Measurements from ENCODE around the gene MUC7. TPM values are rescaled to one million over a fixed set of nuclear protein-coding genes. Genes with fewer than 3 reads are reported as not detected.
"Not testable (repeated sequence)": the region's sequence is repeated elsewhere in the genome, so short reads cannot be mapped to it uniquely, and the experiment has no call there.

MUC7 gene
- total RNA-seq (2014; rRNA removed; shearing (Covaris generic)) = not detected in 2 replicates

- DNase-seq (ENCODE audit: low read depth) = no peak
These were observed at the start of gene MUC7 for GRCh38 chr4:70471897-70472296. MUC7 (plus strand) TSS chr4:70472197; CDS start chr4:70474022, 1,825 bp downstream.

- no peak for DNase-seq (ENCODE audit: low read depth)
These were observed 46.7 kb upstream of the MUC7 start for GRCh38 chr4:70425306-70425705.

GRCh38 chr4:70426789-70427188, 45.2 kb upstream of the MUC7 start:
- no peak for DNase-seq (ENCODE audit: low read depth)

GRCh38 chr4:70437197-70437596, 34.8 kb upstream of the MUC7 start:
- no peak for DNase-seq (ENCODE audit: low read depth)

GRCh38 chr4:70442474-70442873, 29.5 kb upstream of the MUC7 start:
- no peak for DNase-seq (ENCODE audit: low read depth)

GRCh38 chr4:70443329-70443728, 28.7 kb upstream of the MUC7 start:
- DNase-seq (ENCODE audit: low read depth) = no peak

- no peak for DNase-seq (ENCODE audit: low read depth)
These were observed 22.8 kb upstream of the MUC7 start for GRCh38 chr4:70449220-70449619.

- DNase-seq (ENCODE audit: low read depth) = no peak
These were observed 19.1 kb upstream of the MUC7 start for GRCh38 chr4:70452946-70453345.

GRCh38 chr4:70463335-70463734, 8.7 kb upstream of the MUC7 start:
- DNase-seq (ENCODE audit: low read depth) = no peak

- DNase-seq (ENCODE audit: low read depth) = no peak
These were observed 1.7 kb downstream of the MUC7 start for GRCh38 chr4:70473679-70474078.

- DNase-seq (ENCODE audit: low read depth) = no peak
These were observed 16.8 kb downstream of the MUC7 start for GRCh38 chr4:70488748-70489147.

GRCh38 chr4:70496231-70496630, 24.2 kb downstream of the MUC7 start:
- DNase-seq (ENCODE audit: low read depth) = peak; percentile 8

- DNase-seq (ENCODE audit: low read depth) = not testable (repeated sequence)
These were observed 29.8 kb downstream of the MUC7 start for GRCh38 chr4:70501838-70502237.

GRCh38 chr4:70504733-70505132, 32.7 kb downstream of the MUC7 start:
- no peak for DNase-seq (ENCODE audit: low read depth)

GRCh38 chr4:70505151-70505748, 33.3 kb downstream of the MUC7 start:
- peak; percentile 19 for DNase-seq (ENCODE audit: low read depth)

- DNase-seq (ENCODE audit: low read depth) = no peak
These were observed 36.8 kb downstream of the MUC7 start for GRCh38 chr4:70508801-70509200.

GRCh38 chr4:70511365-70511764, 39.4 kb downstream of the MUC7 start:
- no peak for DNase-seq (ENCODE audit: low read depth)

- DNase-seq (ENCODE audit: low read depth) = no peak
These were observed 43.6 kb downstream of the MUC7 start for GRCh38 chr4:70515367-70516250.

GRCh38 chr4:70518269-70518668, 46.3 kb downstream of the MUC7 start, which contains the start of gene AMTN:
AMTN (plus strand) TSS chr4:70518569; CDS start chr4:70518778, 209 bp downstream.
- DNase-seq (ENCODE audit: low read depth) = no peak

GRCh38 chr4:70518716-70519115, 46.7 kb downstream of the MUC7 start:
- DNase-seq (ENCODE audit: low read depth) = no peak

GRCh38 chr4:70522626-70523025, 50.6 kb downstream of the MUC7 start:
- DNase-seq (ENCODE audit: low read depth) = no peak

GRCh38 chr4:70530997-70531396, 59.0 kb downstream of the MUC7 start:
- no peak for DNase-seq (ENCODE audit: low read depth)

GRCh38 chr4:70531981-70532380, 60.0 kb downstream of the MUC7 start:
- no peak for DNase-seq (ENCODE audit: low read depth)

All from RPMI7951 (cell line).